HEK293T (cell line): Measurements from ENCODE around the gene SLC24A4.

ENCODE experiments used
- CTCF ChIA-PET: fragments of 350-600 bp; formaldehyde crosslinking; extraction: SDS; loops from one replicate; lab custom pipeline; 2021; ENCODE audit warnings: antibody characterized with exemption, inconsistent platforms; lab: Yijun Ruan, JAX
- POLR2A ChIA-PET: fragments of 350-600 bp; formaldehyde crosslinking; extraction: SDS; loops from one replicate; lab custom pipeline; 2020; ENCODE audit warnings: antibody characterized with exemption, inconsistent platforms; lab: Yijun Ruan, JAX
- DNase-seq: peaks from one replicate; pipeline ENCODE4 v3.0.0; 2012; ENCODE audit warnings: mixed read lengths; ENCODE audit errors: extremely low spot score
- ARNT ChIP-seq: fragments of 450-650 bp; IDR thresholded peaks from 2 replicates; pipeline ENCODE4 v1.6.1; 2017; ENCODE audit warnings: mild to moderate bottlenecking
- BHLHE40 ChIP-seq: fragments of 450-650 bp; IDR thresholded peaks from 2 replicates; pipeline ENCODE4 v1.6.1; 2016; ENCODE audit warnings: mild to moderate bottlenecking, moderate library complexity, borderline replicate concordance
- CTBP1 ChIP-seq: fragments of 450-650 bp; IDR thresholded peaks from 2 replicates; pipeline ENCODE4 v1.6.1; 2016; ENCODE audit warnings: borderline replicate concordance
- ELF4 ChIP-seq: fragments of 450-650 bp; IDR thresholded peaks from 2 replicates; pipeline ENCODE4 v1.6.1; 2017; ENCODE audit warnings: antibody characterized with exemption
- FOXA1 ChIP-seq: fragments of 450-650 bp; IDR thresholded peaks from 2 replicates; pipeline ENCODE4 v1.6.1; 2016; ENCODE audit warnings: mild to moderate bottlenecking
- FOXK2 ChIP-seq: fragments of 450-650 bp; IDR thresholded peaks from 2 replicates; pipeline ENCODE4 v1.6.1; 2016; ENCODE audit warnings: mild to moderate bottlenecking
- FOXM1 ChIP-seq: fragments of 450-650 bp; IDR thresholded peaks from 2 replicates; pipeline ENCODE4 v1.6.1; 2017; ENCODE audit warnings: mild to moderate bottlenecking, borderline replicate concordance
- HDGF ChIP-seq: fragments of 450-650 bp; IDR thresholded peaks from 2 replicates; pipeline ENCODE4 v1.6.1; 2017; ENCODE audit warnings: antibody characterized with exemption, borderline replicate concordance
- L3MBTL2 ChIP-seq: fragments of 450-650 bp; conservative IDR thresholded peaks from 2 replicates; pipeline ENCODE4 v1.6.1; 2016; ENCODE audit warnings: mild to moderate bottlenecking
- LEF1 ChIP-seq: fragments of 450-650 bp; IDR thresholded peaks from 2 replicates; pipeline ENCODE4 v1.6.1; 2017; ENCODE audit warnings: mild to moderate bottlenecking, borderline replicate concordance
- NFRKB ChIP-seq: fragments of 450-650 bp; IDR thresholded peaks from 2 replicates; pipeline ENCODE4 v1.6.1; 2016; ENCODE audit warnings: mild to moderate bottlenecking, moderate library complexity
- SP1 ChIP-seq: fragments of 450-650 bp; IDR thresholded peaks from 2 replicates; pipeline ENCODE4 v1.6.1; 2017
- SUZ12 ChIP-seq: fragments of 450-650 bp; IDR thresholded peaks from 2 replicates; pipeline ENCODE4 v1.6.1; 2016; ENCODE audit warnings: mild to moderate bottlenecking
- TARDBP ChIP-seq: fragments of 450-650 bp; IDR thresholded peaks from 2 replicates; pipeline ENCODE4 v1.6.1; 2016
- ZNF384 ChIP-seq: fragments of 450-650 bp; IDR thresholded peaks from 2 replicates; pipeline ENCODE4 v1.6.1; 2016
- TF ChIP-seq, protein P1 (sequence below): fragments of 450-650 bp; IDR thresholded peaks from 2 replicates; pipeline ENCODE4 v1.6.1; 2016

The SLC24A4 gene

DNA sequence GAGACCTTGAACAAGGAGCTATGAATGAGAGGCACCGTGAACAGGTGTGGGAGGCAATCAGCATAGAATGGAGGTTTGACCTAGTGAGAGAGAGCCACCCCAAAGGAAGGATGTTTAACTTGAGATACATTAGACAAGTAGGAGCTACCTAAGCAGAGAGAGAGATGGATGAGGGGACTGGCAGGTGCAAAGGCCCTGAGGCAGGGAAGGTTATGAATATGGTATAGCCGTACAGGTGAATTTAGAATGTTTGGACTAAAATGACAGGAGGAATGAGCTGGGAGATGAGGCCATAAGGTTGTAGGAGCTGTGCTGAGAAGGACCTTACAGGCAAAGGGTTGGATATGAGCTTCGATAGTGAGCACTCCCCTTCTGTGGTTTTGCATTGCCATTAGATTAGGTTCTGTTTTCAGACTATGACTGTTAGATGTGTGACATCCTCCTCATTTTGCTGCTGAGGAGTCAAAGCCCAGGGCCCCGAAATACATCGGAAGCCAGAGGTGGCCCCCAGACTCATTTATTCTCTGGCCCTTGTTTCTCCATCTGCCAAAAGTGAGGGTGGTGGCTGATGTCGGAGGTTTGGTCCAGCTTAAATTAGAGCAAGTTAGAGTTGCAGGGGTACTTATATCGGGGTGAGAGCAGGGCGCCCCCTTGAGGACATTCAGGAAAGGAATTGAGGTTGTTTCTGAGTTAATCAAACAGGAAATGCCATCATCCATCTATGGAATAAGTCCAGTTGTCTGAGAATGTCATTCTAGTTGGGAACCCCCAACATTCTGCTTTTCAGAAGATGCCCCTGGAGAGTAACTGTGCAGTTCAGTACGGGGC, 29.4 kb downstream of the SLC24A4 start:
- DNase-seq, result peak; percentile 53
- POLR2A ChIA-PET, result no interaction called here
- CTCF ChIA-PET, result interaction anchor here (0.6 to 1.6 kb wide), 7 partner anchors 11 to 948 kb away, joined by 3 to 5 read pairs (median 3); no protein-coding TSS in a partner anchor
- TF ChIP-seq NFRKB, result no peak
- TF ChIP-seq FOXK2, result no peak
- no peak for TF ChIP-seq ARNT
- TF ChIP-seq TARDBP, result no peak
- TF ChIP-seq HDGF, result no peak
- TF ChIP-seq LEF1, result no peak
- TF ChIP-seq FOXM1, result no peak
- TF ChIP-seq, protein P1, sequence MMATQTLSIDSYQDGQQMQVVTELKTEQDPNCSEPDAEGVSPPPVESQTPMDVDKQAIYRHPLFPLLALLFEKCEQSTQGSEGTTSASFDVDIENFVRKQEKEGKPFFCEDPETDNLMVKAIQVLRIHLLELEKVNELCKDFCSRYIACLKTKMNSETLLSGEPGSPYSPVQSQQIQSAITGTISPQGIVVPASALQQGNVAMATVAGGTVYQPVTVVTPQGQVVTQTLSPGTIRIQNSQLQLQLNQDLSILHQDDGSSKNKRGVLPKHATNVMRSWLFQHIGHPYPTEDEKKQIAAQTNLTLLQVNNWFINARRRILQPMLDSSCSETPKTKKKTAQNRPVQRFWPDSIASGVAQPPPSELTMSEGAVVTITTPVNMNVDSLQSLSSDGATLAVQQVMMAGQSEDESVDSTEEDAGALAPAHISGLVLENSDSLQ, result no peak
- TF ChIP-seq BHLHE40, result no peak
- no peak for TF ChIP-seq L3MBTL2
- TF ChIP-seq ELF4, result no peak
- no peak for TF ChIP-seq CTBP1
- TF ChIP-seq FOXA1, result no peak
- TF ChIP-seq ZNF384, result no peak

- TF ChIP-seq SUZ12 (no peak), NFRKB (no peak), ARNT (no peak), ZNF384 (no peak), HDGF (no peak), FOXK2 (no peak), SP1 (no peak), TARDBP (no peak), ELF4 (no peak), FOXA1 (no peak), CTBP1 (no peak), BHLHE40 (no peak)
- TF ChIP-seq, protein P1, result no peak
- no peak for DNase-seq
- ChIA-PET CTCF (interaction anchor here (0.7 to 1.4 kb wide), 3 partner anchors 12 to 219 kb away, joined by 3 to 5 read pairs (median 3); no protein-coding TSS in a partner anchor), POLR2A (no interaction called here)
Measured at GRCh38 chr14:92353447-92353846, 30.5 kb downstream of the SLC24A4 start.

GRCh38 chr14:92356677-92357076, 33.7 kb downstream of the SLC24A4 start:
- DNase-seq, result no peak
- CTCF ChIA-PET, result no interaction called here
- TF ChIP-seq FOXM1, result no peak
- POLR2A ChIA-PET, result no interaction called here

DNA sequence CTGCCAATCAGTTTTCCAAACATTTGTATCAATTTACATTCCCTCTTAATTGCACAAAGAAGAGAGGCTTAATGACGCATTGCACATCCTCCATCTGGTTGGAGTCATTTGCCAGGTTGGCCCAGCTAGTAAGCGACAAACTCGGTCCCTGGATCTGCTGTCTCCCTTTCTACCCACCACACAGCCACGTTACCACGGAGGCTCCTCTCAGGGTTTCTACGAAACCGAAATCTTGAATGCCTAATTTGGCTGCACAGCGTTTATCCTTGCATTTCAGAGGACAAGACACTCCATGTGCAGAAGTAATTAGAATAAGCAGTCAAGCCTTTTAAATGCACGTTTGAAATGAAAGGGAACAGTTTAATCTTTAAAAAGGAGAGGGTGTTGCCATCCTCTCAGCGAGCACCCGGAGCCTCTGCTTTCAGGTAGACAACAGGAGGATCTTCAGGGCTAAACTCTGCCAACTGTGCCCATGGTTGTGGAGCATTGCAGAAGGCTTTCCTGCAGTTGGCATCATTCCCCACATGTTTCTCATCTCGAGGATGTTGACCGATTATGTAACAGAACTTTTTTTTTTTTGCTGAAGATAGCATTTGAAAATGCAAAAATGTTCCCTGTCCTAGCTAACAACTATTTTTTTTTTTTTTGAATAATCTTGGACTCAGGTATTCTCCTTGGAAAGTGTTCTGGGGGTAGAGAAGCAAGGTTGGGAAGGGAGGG, 37.8 kb downstream of the SLC24A4 start:
- POLR2A ChIA-PET, result no interaction called here
- CTCF ChIA-PET, result no interaction called here
- TF ChIP-seq SUZ12, result no peak
- TF ChIP-seq NFRKB, result no peak
- TF ChIP-seq ARNT, result no peak
- no peak for TF ChIP-seq SP1
- TF ChIP-seq FOXM1, result no peak
- no peak for TF ChIP-seq L3MBTL2
- TF ChIP-seq CTBP1, result no peak
- no peak for TF ChIP-seq ELF4
- TF ChIP-seq LEF1, result no peak

GRCh38 chr14:92362781-92363235, 39.8 kb downstream of the SLC24A4 start:
- TF ChIP-seq ELF4 (no peak), SP1 (no peak)
- ChIA-PET CTCF (no interaction called here), POLR2A (no interaction called here)
- DNase-seq, result no peak

More for the DNA sequence above, 37.8 kb downstream of the SLC24A4 start:
- DNase-seq, result no peak

DNA sequence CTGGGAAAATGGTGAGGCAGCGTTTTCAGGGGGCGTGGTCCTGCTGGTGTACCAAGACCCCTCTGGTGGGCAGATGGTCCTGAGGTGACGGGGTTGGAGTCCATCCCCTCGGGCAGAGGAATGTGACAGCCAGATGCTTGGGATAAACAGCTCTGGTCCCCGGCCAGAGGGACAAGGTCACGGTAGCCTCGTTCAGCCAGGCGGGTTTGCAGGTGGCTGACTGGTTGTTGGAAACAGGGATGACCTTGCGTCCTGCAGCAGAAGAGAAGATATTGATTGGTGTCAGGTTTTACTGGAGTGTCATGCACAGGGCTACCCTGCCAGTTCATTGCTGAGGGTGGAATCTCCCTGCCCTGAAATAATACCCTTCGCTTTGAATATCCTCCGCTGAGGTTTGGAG, 43.3 kb downstream of the SLC24A4 start:
- ChIA-PET POLR2A (interaction anchor here (0.5 kb wide), 1 partner anchor 251 kb away, joined by 3 read pairs; no protein-coding TSS in a partner anchor), CTCF (no interaction called here)
- no peak for DNase-seq
- TF ChIP-seq BHLHE40 (no peak), FOXM1 (no peak), FOXA1 (no peak), CTBP1 (no peak), NFRKB (no peak), SP1 (no peak), LEF1 (no peak), ARNT (no peak), L3MBTL2 (no peak), ZNF384 (no peak), TARDBP (no peak), FOXK2 (no peak), ELF4 (no peak), HDGF (no peak), SUZ12 (no peak)
- TF ChIP-seq, protein P1, result no peak
